ENCODE measurements around the gene ETDC. TPM values are rescaled to one million over a fixed set of nuclear protein-coding genes. Genes with fewer than 3 reads are reported as not detected.

Gene ETDC
- total and polyA plus RNA-seq, 2 donors (not counting 1 experiment from before 2014, with no cell fraction given): not detected

DNA sequence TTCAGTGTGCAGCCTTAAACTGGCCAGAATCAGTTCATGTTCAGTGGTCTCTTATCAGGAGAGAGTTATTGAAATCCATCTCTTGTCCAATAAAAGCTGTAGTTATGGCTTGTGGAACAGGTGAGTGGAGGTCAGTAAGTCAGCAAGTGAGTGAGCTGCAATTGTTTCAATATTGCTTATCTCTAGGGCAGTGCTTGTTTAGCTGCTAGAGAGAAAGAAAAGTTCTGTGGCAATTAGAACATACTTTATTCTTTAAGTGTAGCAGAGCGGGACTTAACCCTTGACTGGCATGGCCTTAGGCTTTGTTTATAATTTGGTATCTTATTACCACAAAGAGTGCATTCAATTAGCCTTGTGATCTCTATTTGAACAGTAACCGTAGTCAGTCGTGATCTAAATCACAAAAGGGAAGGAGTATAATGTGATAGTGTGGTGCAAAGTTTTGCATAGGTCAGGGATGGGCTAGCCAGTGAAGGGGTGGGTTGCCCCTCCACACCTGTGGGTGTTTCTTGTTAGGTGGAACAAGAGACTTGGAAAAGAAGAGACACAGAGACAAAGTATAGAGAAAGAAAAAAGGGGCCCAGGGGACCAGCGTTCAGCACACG is 6.9 kb upstream of the ETDC start:
- no peaks in the 10 kb centered on the region for H3K27me3 ChIP-seq (ENCODE audit: control insufficient read depth, insufficient read depth, low read length)
- no peaks in the 10 kb centered on the region for H3K36me3 ChIP-seq (ENCODE audit: control insufficient read depth, insufficient read depth, low read length)
- H3K27ac ChIP-seq (ENCODE audit: insufficient read depth, low read length): no peak overlapping the region
- no peaks in the 10 kb centered on the region for H3K4me1 ChIP-seq (ENCODE audit: control insufficient read depth, extremely low read depth, insufficient read depth, low read length)
- TF ChIP-seq, protein P1, sequence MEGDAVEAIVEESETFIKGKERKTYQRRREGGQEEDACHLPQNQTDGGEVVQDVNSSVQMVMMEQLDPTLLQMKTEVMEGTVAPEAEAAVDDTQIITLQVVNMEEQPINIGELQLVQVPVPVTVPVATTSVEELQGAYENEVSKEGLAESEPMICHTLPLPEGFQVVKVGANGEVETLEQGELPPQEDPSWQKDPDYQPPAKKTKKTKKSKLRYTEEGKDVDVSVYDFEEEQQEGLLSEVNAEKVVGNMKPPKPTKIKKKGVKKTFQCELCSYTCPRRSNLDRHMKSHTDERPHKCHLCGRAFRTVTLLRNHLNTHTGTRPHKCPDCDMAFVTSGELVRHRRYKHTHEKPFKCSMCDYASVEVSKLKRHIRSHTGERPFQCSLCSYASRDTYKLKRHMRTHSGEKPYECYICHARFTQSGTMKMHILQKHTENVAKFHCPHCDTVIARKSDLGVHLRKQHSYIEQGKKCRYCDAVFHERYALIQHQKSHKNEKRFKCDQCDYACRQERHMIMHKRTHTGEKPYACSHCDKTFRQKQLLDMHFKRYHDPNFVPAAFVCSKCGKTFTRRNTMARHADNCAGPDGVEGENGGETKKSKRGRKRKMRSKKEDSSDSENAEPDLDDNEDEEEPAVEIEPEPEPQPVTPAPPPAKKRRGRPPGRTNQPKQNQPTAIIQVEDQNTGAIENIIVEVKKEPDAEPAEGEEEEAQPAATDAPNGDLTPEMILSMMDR (conservative IDR thresholded peaks at IDR 0.05 in 1 of 2, IDR thresholded peaks at IDR 0.05 in 1 of 2; ENCODE audit: low read depth in 1 of 2, low read length in 2 of 2): no peak
- no peak for TF ChIP-seq EZH2 (IDR thresholded peaks at IDR 0.05; ENCODE audit: low read length, missing control alignments)
- H2AFZ ChIP-seq (ENCODE audit: low read length): no peak overlapping the region
- no peak overlapping the region for H3K4me2 ChIP-seq (ENCODE audit: extremely low read depth, insufficient read depth, low read length)
- H4K20me1 ChIP-seq (ENCODE audit: control insufficient read depth, extremely low read depth, insufficient read depth, low read length): no peaks in the 10 kb centered on the region
- no peak overlapping the region for H3K4me3 ChIP-seq (replicated peaks in 1 of 4; ENCODE audit: control extremely low read depth in 1 of 4, insufficient read depth in 1 of 4, low read depth in 3 of 4, low read length in 4 of 4)
- DNase-seq (ENCODE audit: low read depth in 2 of 2): no peak
- no peak overlapping the region for H3K9ac ChIP-seq (ENCODE audit: insufficient read depth, low read length)
- H3K79me2 ChIP-seq (ENCODE audit: control insufficient read depth, insufficient read depth, low read length): no peaks in the 10 kb centered on the region
- H3K9me3 ChIP-seq (ENCODE audit: control insufficient read depth, insufficient read depth, low read depth, low read length): no peaks in the 10 kb centered on the region

DNA sequence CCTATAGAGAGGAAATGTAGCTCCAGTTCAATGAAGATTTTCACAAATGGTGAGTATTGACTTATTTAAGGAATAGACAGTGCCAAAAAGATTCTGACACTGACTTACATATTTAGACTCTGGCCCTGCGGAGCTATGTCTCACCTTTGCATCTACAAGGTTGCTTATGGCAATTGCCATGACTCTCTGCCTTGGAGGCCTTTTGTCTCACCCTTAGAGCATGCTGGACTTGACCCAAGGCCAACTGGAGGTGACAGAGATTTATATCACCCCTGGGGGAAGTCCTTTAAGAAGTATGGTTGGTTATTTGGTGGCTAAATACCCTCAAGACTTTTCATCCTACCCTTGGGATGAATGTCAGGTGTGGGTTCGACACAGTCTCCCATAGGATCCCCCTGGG is 4.5 kb upstream of the ETDC start:
- H4K20me1 ChIP-seq (ENCODE audit: control insufficient read depth, extremely low read depth, insufficient read depth, low read length): no peaks in the 10 kb centered on the region
- no peaks in the 10 kb centered on the region for H3K36me3 ChIP-seq (ENCODE audit: control insufficient read depth, insufficient read depth, low read length)
- no peak for TF ChIP-seq EZH2 (IDR thresholded peaks at IDR 0.05; ENCODE audit: low read length, missing control alignments)
- TF ChIP-seq, protein P1 (conservative IDR thresholded peaks at IDR 0.05 in 1 of 2, IDR thresholded peaks at IDR 0.05 in 1 of 2; ENCODE audit: low read depth in 1 of 2, low read length in 2 of 2): no peak
- no peaks in the 10 kb centered on the region for H3K79me2 ChIP-seq (ENCODE audit: control insufficient read depth, insufficient read depth, low read length)
- no peak overlapping the region for H2AFZ ChIP-seq (ENCODE audit: low read length)
- H3K4me1 ChIP-seq (ENCODE audit: control insufficient read depth, extremely low read depth, insufficient read depth, low read length): no peaks in the 10 kb centered on the region
- no peak overlapping the region for H3K4me2 ChIP-seq (ENCODE audit: extremely low read depth, insufficient read depth, low read length)
- H3K9me3 ChIP-seq (ENCODE audit: control insufficient read depth, insufficient read depth, low read depth, low read length): no peaks in the 10 kb centered on the region
- H3K27ac ChIP-seq (ENCODE audit: insufficient read depth, low read length): no peak overlapping the region
- no peaks in the 10 kb centered on the region for H3K27me3 ChIP-seq (ENCODE audit: control insufficient read depth, insufficient read depth, low read length)
- no peak overlapping the region for H3K9ac ChIP-seq (ENCODE audit: insufficient read depth, low read length)
- no peak for DNase-seq (ENCODE audit: low read depth in 2 of 2)
- no peak overlapping the region for H3K4me3 ChIP-seq (replicated peaks in 1 of 4; ENCODE audit: control extremely low read depth in 1 of 4, insufficient read depth in 1 of 4, low read depth in 3 of 4, low read length in 4 of 4)

DNA sequence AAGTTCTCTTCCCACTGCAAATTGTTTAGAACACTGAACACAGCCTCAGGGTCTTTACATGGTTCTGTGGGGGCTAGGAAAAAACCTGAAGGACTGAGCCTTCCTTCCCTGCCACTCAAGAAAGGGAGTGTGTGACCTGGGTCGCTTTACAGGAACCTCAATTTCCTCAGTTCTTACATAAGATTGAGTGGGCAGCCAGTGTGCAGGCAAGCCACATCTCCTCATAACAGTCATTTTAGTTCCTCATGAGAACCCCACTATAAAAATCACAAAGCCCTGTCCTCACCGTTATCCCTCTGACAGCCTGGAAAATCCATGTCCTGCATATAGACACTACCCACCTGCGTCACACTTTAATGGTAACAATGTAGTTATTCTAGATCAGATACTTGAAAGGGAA is 2.1 kb upstream of the ETDC start:
- no peaks in the 10 kb centered on the region for H3K4me1 ChIP-seq (ENCODE audit: control insufficient read depth, extremely low read depth, insufficient read depth, low read length)
- no peak overlapping the region for H3K4me3 ChIP-seq (replicated peaks in 1 of 4; ENCODE audit: control extremely low read depth in 1 of 4, insufficient read depth in 1 of 4, low read depth in 3 of 4, low read length in 4 of 4)
- no peak overlapping the region for H3K4me2 ChIP-seq (ENCODE audit: extremely low read depth, insufficient read depth, low read length)
- no peaks in the 10 kb centered on the region for H3K9me3 ChIP-seq (ENCODE audit: control insufficient read depth, insufficient read depth, low read depth, low read length)
- H3K79me2 ChIP-seq (ENCODE audit: control insufficient read depth, insufficient read depth, low read length): no peaks in the 10 kb centered on the region
- H4K20me1 ChIP-seq (ENCODE audit: control insufficient read depth, extremely low read depth, insufficient read depth, low read length): no peaks in the 10 kb centered on the region
- no peak for TF ChIP-seq EZH2 (IDR thresholded peaks at IDR 0.05; ENCODE audit: low read length, missing control alignments)
- TF ChIP-seq, protein P1 (conservative IDR thresholded peaks at IDR 0.05 in 1 of 2, IDR thresholded peaks at IDR 0.05 in 1 of 2; ENCODE audit: low read depth in 1 of 2, low read length in 2 of 2): no peak
- H3K27ac ChIP-seq (ENCODE audit: insufficient read depth, low read length): no peak overlapping the region
- H3K27me3 ChIP-seq (ENCODE audit: control insufficient read depth, insufficient read depth, low read length): no peaks in the 10 kb centered on the region
- no peak overlapping the region for H2AFZ ChIP-seq (ENCODE audit: low read length)
- H3K36me3 ChIP-seq (ENCODE audit: control insufficient read depth, insufficient read depth, low read length): no peaks in the 10 kb centered on the region
- DNase-seq (ENCODE audit: low read depth in 2 of 2): no peak
- no peak overlapping the region for H3K9ac ChIP-seq (ENCODE audit: insufficient read depth, low read length)

All from fibroblast of lung (primary cell).